ENCODE measurements around the gene ID1. TPM values are rescaled to one million over a fixed set of nuclear protein-coding genes. Genes with fewer than 3 reads are reported as not detected.

ID1 gene
- total RNA-seq, 2 donors from 2014 or later = 169 to 245 TPM

GRCh38 chr20:31638317-31638716 lies 33.2 kb downstream of the ID1 start:
- H3K4me1 ChIP-seq = no peaks in the 10 kb centered on the region
- TF ChIP-seq CTCF (IDR thresholded peaks at IDR 0.05) (no peak), POLR2A (IDR thresholded peaks at IDR 0.05) (no peak)
- H3K36me3 ChIP-seq (replicated peaks in 1 of 2; ENCODE audit: insufficient read depth in 1 of 2, low read depth in 2 of 2) = no peaks in the 10 kb centered on the region
- no peak overlapping the region for H3K4me3 ChIP-seq
- ATAC-seq (no peak), DNase-seq (no peak)
- no peaks in the 10 kb centered on the region for H3K9me3 ChIP-seq
- 76 to 88% methylated on average over 3 to 4 of the region's 4 CpGs for WGBS, 2 donors
- intact Hi-C loops (cut with DNase I) = no loop called here
- no peak overlapping the region for H3K27ac ChIP-seq
- peaks cover 0 to 12% of the 10 kb centered on the region in 2 donors for H3K27me3 ChIP-seq

GRCh38 chr20:31638816-31639215 lies 33.7 kb downstream of the ID1 start:
- Histone ChIP-seq H3K9me3 (no peaks in the 10 kb centered on the region), H3K4me3 (no peak overlapping the region), H3K27ac (no peak overlapping the region), H3K36me3 (replicated peaks in 1 of 2; ENCODE audit: insufficient read depth in 1 of 2, low read depth in 2 of 2) (no peaks in the 10 kb centered on the region), H3K27me3 (peaks cover 0 to 12% of the 10 kb centered on the region in 2 donors), H3K4me1 (no peaks in the 10 kb centered on the region)
- intact Hi-C loops (cut with DNase I) = no loop called here
- DNase-seq (no peak), ATAC-seq (no peak)
- no peak for TF ChIP-seq POLR2A (IDR thresholded peaks at IDR 0.05)
- no peak for TF ChIP-seq CTCF (IDR thresholded peaks at IDR 0.05)
- WGBS, 2 donors = 57 to 73% methylated on average over 3 to 4 of the region's 4 CpGs

- no peaks in the 10 kb centered on the region for H3K9me3 ChIP-seq
- peaks cover 0 to 12% of the 10 kb centered on the region in 2 donors for H3K27me3 ChIP-seq
- DNase-seq = no peak
- no peak overlapping the region for H3K27ac ChIP-seq
- no peak overlapping the region for H3K4me3 ChIP-seq
- 49 to 65% methylated on average over 3 of the region's 3 CpGs for WGBS, 2 donors
- intact Hi-C loops (cut with DNase I) = no loop called here
- ATAC-seq = no peak
- TF ChIP-seq CTCF (IDR thresholded peaks at IDR 0.05) (no peak), POLR2A (IDR thresholded peaks at IDR 0.05) (no peak)
- no peaks in the 10 kb centered on the region for H3K4me1 ChIP-seq
- no peaks in the 10 kb centered on the region for H3K36me3 ChIP-seq (replicated peaks in 1 of 2; ENCODE audit: insufficient read depth in 1 of 2, low read depth in 2 of 2)
Observed at GRCh38 chr20:31640259-31640658, 35.2 kb downstream of the ID1 start.

GRCh38 chr20:31641391-31641790 lies 36.3 kb downstream of the ID1 start:
- intact Hi-C loops (cut with DNase I) = no loop called here
- Histone ChIP-seq H3K4me1 (no peaks in the 10 kb centered on the region), H3K9me3 (no peaks in the 10 kb centered on the region), H3K27ac (no peak overlapping the region), H3K4me3 (no peak overlapping the region), H3K27me3 (peaks cover 0 to 12% of the 10 kb centered on the region in 2 donors), H3K36me3 (replicated peaks in 1 of 2; ENCODE audit: insufficient read depth in 1 of 2, low read depth in 2 of 2) (no peaks in the 10 kb centered on the region)
- no peak for ATAC-seq
- TF ChIP-seq CTCF (IDR thresholded peaks at IDR 0.05) (no peak), POLR2A (IDR thresholded peaks at IDR 0.05) (no peak)
- DNase-seq = no peak
- 84 to 87% methylated on average over 6 of the region's 6 CpGs for WGBS, 2 donors

- H3K4me3 ChIP-seq = no peak overlapping the region
- no peaks in the 10 kb centered on the region for H3K4me1 ChIP-seq
- no peak overlapping the region for H3K27ac ChIP-seq
- intact Hi-C loops (cut with DNase I) = no loop called here
- ATAC-seq = no peak
- H3K27me3 ChIP-seq = peaks cover 0 to 12% of the 10 kb centered on the region in 2 donors
- TF ChIP-seq POLR2A (IDR thresholded peaks at IDR 0.05) (no peak), CTCF (IDR thresholded peaks at IDR 0.05) (no peak)
- no peaks in the 10 kb centered on the region for H3K36me3 ChIP-seq (replicated peaks in 1 of 2; ENCODE audit: insufficient read depth in 1 of 2, low read depth in 2 of 2)
- 59 to 75% methylated on average over 1 of the region's 1 CpG for WGBS, 2 donors
- no peaks in the 10 kb centered on the region for H3K9me3 ChIP-seq
- DNase-seq = no peak
Observed at GRCh38 chr20:31642837-31643236, 37.7 kb downstream of the ID1 start.
